CD4-positive, alpha-beta T cell treated with Interleukin-15 for 4 hours (primary cell): ENCODE data around the gene PROKR2.

Experiments used
- DNase-seq: peaks from one replicate; pipeline ENCODE4 v3.0.0-alpha.2; 2020; ENCODE audit warnings: low spot score

The PROKR2 gene

DNA sequence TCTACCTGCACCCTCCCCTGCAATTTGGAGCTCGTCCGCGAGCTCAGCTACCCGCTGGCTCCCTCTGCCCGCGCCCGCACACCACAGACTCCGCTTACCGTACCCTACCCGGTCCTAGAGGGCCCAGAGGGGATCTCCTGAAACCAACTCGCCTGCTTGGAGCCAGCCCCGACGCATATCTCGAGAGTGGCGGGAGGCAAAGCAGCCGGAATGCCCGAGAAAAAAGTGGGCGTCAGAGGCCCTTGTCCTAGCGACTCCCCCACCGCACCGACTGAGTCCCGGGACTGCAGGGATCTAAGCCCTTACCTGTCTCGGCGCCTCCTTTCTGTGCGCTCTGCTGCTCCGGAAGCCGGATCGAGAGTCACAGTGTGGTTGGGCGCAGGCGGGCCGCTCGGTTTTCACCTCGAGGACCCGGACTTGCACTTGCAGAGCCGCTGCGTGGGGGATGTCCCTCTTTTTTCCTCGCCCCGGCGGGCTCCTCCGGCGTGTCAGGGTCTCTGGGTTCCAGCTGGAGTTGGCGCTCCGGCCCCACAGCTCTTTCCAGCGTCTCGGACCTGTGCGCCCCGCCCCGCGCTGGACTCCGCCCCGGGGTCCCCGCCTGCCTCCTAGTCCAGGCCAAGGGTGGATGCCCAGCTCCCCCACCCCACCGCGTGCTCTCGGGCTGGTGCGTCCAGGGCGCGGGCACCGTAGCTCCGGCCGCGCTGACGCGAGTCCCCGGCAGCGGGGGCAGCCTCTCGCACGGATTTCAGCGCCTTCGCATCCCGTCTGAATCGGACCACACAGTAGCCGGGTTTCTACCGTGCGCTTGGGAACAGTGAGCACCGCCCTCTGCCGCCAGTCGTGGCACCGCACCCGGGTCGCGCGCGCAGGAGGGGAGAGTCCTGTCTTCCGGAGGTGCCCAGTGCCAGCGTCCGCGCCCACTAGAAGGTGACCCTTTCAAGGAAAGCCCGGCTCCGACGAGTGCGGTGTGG, at the start of gene PROKR2:
Gene PROKR2, minus strand, starts transcription at position 767 of the 971 bp plus-strand sequence. CDS start 2,585 bp downstream, outside the sequence.
- DNase-seq = no peak

DNA sequence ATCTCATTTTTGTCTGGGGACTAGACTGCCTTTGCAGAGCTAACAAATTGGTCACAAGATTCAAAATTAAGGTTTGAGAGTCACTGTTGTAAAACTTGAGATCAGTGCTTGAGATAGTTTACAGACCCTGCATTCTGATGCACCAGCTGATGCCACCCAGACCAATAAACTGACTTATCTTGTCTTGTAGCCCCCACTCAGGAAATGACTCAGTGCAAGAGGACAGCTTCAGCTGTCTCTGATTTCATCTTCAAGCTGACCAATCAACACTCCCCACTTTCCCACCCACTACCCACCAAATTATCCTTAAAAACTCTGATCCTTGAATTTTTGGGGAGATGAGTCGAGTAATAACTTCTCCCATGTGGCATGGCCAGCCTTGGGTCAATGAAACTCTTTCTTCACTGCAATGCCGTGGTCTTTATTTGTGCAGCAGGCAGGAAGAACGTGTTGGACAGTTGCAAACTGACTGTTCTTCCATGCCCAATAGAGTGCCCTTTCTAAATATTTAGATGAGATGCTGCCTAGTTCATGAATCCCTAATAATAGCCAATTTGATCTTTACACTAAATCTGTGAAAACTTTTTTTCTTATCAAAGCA, 48.3 kb upstream of the PROKR2 start:
- no peak for DNase-seq

- no peak for DNase-seq
Observed at GRCh38 chr20:5364136-5364821, 47.5 kb upstream of the PROKR2 start.

GRCh38 chr20:5362771-5363170, 46.0 kb upstream of the PROKR2 start:
- no peak for DNase-seq

- DNase-seq = no peak
Observed at GRCh38 chr20:5361176-5361575, 44.4 kb upstream of the PROKR2 start.

DNA sequence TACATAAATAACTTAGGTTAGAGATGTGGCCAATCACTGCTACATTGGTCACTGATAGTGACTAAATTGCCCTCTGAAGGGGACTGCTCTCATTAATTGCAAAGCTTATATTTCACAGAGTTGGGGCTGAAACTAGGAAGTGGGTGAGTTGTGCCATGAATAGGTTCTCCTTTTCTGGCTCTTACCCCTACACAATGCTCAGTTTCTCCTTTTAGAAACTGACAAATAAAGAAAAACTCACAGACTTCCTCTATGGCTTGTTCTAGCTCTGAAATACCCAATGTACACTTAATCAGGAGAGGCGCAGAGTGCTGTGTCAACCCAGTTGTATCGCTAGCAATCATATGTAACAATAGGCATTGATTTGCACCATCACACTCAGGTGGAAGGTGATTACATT, 41.2 kb upstream of the PROKR2 start:
- no peak for DNase-seq

DNA sequence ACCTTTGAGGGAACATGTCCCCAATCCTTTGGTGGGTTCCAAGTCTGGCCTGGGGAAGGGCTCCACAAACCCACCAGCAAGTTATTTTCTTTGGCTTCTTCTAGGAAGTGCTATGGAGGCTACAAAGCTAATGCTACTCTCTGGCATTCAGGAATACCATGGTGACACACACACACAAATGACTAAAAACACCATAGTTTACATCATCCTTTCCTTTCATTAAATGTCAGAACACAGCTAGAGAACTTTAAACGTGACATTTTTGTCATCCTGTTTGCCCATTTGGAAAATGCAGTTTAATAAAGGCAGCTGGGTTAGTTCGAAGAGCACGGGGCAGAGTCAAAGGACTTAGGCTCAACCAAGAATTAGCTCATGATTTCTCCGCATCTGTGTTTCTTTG, 40.2 kb upstream of the PROKR2 start:
- DNase-seq = no peak

DNA sequence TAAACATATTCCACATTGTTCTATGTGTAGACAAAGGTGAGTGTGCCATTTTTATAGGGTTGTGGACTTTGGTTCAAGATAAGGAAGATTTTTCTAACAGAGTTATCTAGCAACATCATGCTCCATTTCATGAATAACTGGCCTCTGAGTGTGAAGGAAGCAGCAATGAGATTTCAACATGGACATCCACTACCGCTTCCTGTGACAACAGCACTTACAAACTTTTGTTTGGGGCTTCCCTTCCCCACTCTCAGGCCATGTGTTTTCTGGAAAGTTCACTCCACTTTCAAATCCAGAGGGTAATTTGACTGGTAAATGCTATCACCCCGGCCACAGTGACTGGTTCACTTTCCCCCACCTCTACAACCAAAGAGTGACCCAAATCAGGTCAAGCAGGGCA, 38.1 kb upstream of the PROKR2 start:
- no peak for DNase-seq

DNA sequence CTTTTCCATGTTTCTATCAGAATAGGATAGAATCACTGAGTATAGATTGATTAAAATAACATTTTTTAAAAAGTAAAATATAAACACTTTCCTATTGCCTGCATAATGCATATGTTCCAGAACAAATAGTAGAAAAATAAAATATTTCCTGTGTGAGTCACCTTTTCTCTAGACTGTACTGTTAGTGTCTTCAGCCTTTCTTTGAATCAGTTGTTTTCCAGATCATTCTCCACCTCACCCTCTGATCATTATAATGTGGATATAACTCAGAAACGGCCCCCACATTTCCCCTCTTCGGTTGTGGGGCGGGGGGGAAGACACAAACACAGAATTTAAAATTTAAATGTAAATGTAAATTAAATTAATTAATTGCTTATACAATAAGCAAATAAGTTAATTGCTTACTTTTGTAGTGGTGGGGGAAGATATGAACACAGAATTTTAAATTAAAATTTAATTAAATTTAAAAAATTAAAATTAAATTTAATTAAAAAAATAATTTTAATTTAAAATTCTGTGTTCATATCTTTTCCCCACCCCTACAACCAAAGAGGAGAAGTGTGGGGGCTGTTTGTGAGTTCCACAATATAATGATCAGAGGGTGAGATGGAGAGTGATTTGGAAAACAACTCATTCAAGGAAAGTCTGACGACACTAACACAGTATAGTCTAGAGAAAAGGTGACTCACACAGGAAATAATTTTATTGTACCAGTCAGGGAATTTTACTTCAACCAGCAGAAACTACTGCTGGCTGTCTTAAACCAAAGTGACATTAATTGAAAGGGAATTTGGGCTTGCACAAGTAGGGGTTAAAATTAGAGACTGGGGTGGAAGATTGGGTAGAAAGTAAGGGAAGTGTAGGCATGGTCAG, 37.1 kb upstream of the PROKR2 start:
- DNase-seq = no peak

- DNase-seq = no peak
Observed at GRCh38 chr20:5349448-5349847, 32.7 kb upstream of the PROKR2 start.

- DNase-seq = no peak
Observed at GRCh38 chr20:5342021-5342420, 25.3 kb upstream of the PROKR2 start.

DNA sequence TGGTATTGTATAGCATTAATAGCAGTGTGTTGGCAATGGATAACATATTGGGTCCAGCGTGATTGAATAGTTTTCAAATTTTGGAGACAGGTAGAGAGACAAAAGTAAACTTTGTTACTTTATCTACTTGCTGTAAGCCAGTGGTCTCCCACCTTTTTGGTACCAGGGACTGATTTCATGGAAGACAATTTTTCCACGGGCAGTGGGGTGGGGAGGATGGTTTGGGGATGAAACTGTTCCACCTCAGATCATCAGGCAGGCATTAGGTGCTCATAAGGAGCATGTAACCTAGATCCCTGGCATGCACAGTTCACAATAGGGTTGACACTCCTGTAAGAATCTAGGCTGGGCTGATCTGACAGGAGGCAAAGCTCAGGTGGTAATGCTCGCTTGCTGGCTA, 14.6 kb upstream of the PROKR2 start:
- no peak for DNase-seq

- no peak for DNase-seq
Observed at GRCh38 chr20:5328268-5328667, 11.5 kb upstream of the PROKR2 start.

DNA sequence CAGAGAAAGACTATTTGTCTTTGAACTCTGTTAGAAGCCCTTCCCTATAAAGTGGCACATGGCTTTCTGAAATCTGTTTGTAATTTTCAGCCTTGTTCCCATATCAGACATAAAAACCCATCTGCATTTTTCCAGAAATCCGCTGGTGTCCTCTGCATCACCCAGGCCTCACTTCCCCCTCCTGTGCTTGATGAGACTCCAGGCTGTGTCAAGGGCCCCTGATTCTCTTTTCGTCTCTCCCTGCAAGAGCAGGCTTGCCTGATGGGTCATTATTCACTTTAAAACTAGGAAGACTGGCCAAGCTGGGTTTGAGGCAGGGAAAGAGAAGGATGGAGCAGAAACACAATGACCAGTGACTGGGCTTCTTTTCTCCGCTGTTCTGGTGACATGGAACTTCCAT, 10.6 kb upstream of the PROKR2 start:
- no peak for DNase-seq

- no peak for DNase-seq
Observed at GRCh38 chr20:5315807-5316187, 957 bp downstream of the PROKR2 start.

- DNase-seq = no peak
Observed at GRCh38 chr20:5313916-5314315, 2.8 kb downstream of the PROKR2 start.

- no peak for DNase-seq
Observed at GRCh38 chr20:5312518-5312917, 4.2 kb downstream of the PROKR2 start.

DNA sequence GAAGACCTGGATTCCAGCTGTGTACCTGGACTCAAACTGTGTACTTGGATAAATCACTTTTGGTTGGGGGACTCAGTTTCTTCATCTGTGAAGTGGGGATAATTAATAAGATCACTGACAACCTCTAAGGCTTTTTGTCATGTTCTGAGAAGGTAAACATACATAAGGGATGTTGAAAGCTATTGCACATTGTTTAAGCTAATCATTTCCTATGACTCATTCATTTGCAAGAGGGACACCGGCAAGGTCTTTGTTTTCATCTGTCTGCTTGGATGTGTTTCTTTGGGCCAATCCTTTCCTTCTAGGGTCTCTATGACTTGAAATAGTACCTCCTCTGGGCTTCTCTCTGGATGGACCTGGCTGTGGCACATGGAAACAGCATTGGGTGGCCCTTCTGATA, 6.8 kb downstream of the PROKR2 start:
- no peak for DNase-seq

DNA sequence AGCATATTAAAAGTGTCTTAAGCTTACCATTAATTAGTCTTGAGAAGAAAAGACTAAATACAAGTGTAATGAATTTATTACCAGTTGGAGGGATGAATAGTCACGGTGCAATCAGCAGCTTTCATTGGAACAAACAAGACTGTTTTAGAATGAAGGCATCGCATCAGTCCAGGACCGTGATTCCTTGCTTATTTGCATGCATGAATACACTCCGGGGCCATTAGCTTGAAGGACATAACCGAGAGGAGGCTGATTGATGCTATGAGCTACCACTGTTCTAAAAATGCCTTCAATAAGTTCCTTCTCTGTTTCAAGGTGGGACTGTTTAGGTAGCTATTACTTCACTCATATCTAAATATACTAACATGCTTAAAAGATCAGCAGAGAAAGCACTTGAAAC, 17.9 kb downstream of the PROKR2 start:
- DNase-seq = no peak

DNA sequence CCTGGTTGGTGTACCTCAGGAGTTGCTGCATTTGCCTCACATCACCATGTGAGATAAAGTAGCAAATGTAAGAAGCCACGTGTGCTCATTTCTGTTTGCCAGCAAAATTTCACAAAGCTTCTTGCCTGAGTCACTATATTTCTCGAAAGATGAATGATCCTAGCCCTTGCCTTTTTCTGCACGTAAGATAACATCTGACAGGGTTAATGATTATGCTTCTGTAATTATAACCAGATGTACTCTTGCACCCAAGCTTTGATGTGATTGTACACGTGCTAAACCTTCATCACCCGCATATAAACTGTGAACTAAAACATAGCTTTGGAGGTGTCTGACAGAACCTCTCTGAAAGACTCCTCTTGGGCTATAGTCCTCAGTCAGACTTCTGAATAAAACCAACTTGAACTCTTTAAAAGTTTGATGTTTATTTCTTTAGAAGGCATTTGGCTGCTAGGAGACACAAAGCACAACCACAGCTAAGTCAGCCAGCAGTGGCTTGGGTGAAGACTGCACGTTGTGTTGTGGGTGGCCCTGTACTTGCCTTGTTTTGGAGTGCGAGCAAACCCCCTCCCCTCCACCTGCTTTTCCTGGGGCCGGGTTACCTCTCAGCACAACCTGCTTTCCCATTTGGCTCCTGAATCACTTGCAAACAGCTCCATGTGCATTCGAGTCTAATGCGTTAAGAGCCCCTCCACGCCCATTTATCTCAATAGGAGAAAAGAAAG, 19.3 kb downstream of the PROKR2 start:
- DNase-seq = no peak

DNA sequence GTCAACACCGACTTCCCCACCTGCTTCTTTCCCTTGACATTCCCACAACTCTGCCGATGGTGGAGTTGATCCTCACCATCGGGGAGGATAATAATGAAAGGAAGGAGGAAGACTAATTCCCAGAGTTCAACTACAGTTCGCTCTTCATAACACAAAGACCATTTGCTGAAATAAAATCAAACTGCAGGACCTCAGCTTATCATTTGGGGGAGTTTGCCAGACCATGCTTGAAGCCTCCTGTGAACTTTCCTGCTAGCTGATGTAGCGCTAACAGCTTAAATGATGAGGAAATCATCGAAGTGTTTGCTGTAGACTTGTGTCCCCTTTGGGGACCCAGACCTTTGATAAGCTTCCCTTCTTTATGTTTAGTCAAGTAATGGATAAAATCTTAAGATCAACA, 26.2 kb downstream of the PROKR2 start:
- DNase-seq = no peak
